Effector memory CD4-positive, alpha-beta T cell (primary cell): ENCODE measurements around the gene ATXN1.
"Not testable (repeated sequence)": the region's sequence is repeated elsewhere in the genome, so short reads cannot be mapped to it uniquely, and the experiment has no call there.

Experiments
- DNase-seq, 3 donors: peaks; one replicate each; pipeline ENCODE4 v3.0.0-alpha.2; 2020
- H3K27ac ChIP-seq: 2 replicates; pipeline ENCODE4 v1.7.0; 2013; ENCODE audit warnings: mild to moderate bottlenecking, low read length, moderate library complexity; ENCODE audit not compliant: insufficient read depth, poor library complexity, severe bottlenecking
- H3K27me3 ChIP-seq: replicated peaks from 2 replicates; pipeline ENCODE4 v1.7.0; 2013; ENCODE audit warnings: mild to moderate bottlenecking, low read length; ENCODE audit not compliant: insufficient read depth, control insufficient read depth, poor library complexity, severe bottlenecking
- H3K36me3 ChIP-seq: 2 replicates; pipeline ENCODE4 v1.7.0; 2013; ENCODE audit warnings: mild to moderate bottlenecking, low read length, moderate library complexity; ENCODE audit not compliant: control insufficient read depth, insufficient read depth
- H3K4me1 ChIP-seq: 2 replicates; pipeline ENCODE4 v1.7.0; 2013; ENCODE audit warnings: low read length, mild to moderate bottlenecking; ENCODE audit not compliant: control insufficient read depth, insufficient read depth, poor library complexity, severe bottlenecking
- H3K4me3 ChIP-seq: 2 replicates; pipeline ENCODE4 v1.7.0; 2013; ENCODE audit warnings: low read length, low read depth, mild to moderate bottlenecking; ENCODE audit not compliant: insufficient read depth, poor library complexity, severe bottlenecking
- H3K9me3 ChIP-seq: 2 replicates; pipeline ENCODE4 v1.7.0; 2013; ENCODE audit warnings: mild to moderate bottlenecking, low read length, moderate library complexity; ENCODE audit not compliant: control insufficient read depth

The ATXN1 gene

DNA sequence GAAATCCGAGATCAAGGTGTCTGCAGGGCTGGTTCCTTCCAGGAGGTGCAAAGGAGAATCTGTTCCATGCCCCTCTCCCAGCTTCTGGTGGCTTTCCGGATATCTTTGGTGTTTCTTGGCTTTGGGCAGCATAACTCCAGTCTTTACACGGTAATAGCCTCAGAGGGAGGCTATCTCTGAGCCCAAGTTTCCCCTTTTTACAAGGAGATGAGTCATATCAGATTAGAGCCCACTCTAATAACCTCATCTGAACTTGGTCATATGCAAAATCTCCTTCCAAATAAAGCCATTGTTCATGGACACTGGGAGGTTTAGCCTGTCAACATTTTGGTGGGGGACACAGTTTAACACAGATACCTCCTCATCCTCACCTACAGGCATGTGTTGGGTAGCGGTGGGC lies 213.7 kb downstream of the ATXN1 start:
- Histone ChIP-seq H3K4me3 (no peak overlapping the region), H3K27me3 (no peaks in the 10 kb centered on the region), H3K9me3 (no peaks in the 10 kb centered on the region), H3K36me3 (peaks cover 15% of the 10 kb centered on the region), H3K4me1 (no peaks in the 10 kb centered on the region), H3K27ac (no peak overlapping the region)
- DNase-seq, result no peak

DNA sequence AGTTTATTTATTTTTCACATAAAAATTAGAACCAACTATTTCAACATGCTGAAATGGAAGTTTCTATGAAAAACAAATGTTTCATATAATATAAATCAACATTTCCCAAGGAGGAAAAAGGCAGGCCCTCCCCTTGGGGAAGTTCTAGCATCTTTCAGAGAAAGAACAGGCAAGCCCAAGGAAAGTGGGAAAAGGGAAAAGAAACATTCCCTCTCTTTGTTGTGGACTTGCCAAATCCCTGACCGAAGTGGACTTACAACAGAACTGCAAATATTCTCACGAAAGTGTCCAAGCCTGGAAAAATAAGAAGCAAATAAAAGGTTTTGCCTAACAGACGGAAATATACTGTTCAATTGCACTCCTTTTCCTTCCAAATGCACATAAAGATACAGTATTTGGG lies 214.4 kb downstream of the ATXN1 start:
- no peak for DNase-seq
- Histone ChIP-seq H3K9me3 (no peaks in the 10 kb centered on the region), H3K4me1 (no peaks in the 10 kb centered on the region)

DNA sequence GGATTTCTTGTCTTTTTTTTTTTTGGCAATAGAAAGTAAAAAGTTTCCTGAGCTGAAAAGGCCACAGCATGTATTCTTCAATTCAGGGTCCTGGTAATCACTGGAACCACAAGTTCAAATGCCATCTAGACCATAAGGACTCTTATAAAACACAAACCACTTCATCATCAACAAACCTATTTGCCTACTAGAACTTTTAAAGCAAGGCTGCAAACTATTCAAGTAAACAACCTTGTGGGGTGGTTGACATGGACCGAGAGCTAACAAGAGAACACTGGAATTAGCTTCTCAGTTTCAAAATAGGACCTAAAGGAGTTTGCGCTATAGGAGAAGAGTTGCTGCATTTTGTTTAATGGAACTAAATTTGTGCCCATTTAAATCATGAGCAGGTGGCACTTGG lies 215.9 kb downstream of the ATXN1 start:
- H3K27ac ChIP-seq, result no peak overlapping the region
- H3K4me3 ChIP-seq, result no peak overlapping the region
- no peaks in the 10 kb centered on the region for H3K9me3 ChIP-seq
- H3K4me1 ChIP-seq, result no peaks in the 10 kb centered on the region
- H3K36me3 ChIP-seq, result peaks cover 15% of the 10 kb centered on the region
- no peaks in the 10 kb centered on the region for H3K27me3 ChIP-seq
- DNase-seq, result no peak

More for the DNA sequence above, 214.4 kb downstream of the ATXN1 start:
- Histone ChIP-seq H3K36me3 (peaks cover 15% of the 10 kb centered on the region), H3K27me3 (no peaks in the 10 kb centered on the region), H3K27ac (no peak overlapping the region), H3K4me3 (no peak overlapping the region)

GRCh38 chr6:16544521-16544920 lies 216.7 kb downstream of the ATXN1 start:
- Histone ChIP-seq H3K4me3 (no peak overlapping the region), H3K36me3 (peaks cover 15% of the 10 kb centered on the region)

GRCh38 chr6:16544006-16544405 lies 217.3 kb downstream of the ATXN1 start:
- no peak for DNase-seq
- peaks cover 15% of the 10 kb centered on the region for H3K36me3 ChIP-seq
- H3K9me3 ChIP-seq, result no peaks in the 10 kb centered on the region
- H3K4me3 ChIP-seq, result no peak overlapping the region
- H3K27ac ChIP-seq, result no peak overlapping the region
- H3K27me3 ChIP-seq, result no peaks in the 10 kb centered on the region
- no peaks in the 10 kb centered on the region for H3K4me1 ChIP-seq

More at GRCh38 chr6:16544521-16544920, 216.7 kb downstream of the ATXN1 start:
- no peaks in the 10 kb centered on the region for H3K9me3 ChIP-seq
- no peak for DNase-seq
- H3K27ac ChIP-seq, result no peak overlapping the region
- no peaks in the 10 kb centered on the region for H3K4me1 ChIP-seq
- no peaks in the 10 kb centered on the region for H3K27me3 ChIP-seq

- DNase-seq, result no peak
- Histone ChIP-seq H3K36me3 (peaks cover 15% of the 10 kb centered on the region), H3K9me3 (no peaks in the 10 kb centered on the region), H3K4me3 (no peak overlapping the region), H3K27ac (no peak overlapping the region), H3K27me3 (no peaks in the 10 kb centered on the region), H3K4me1 (no peaks in the 10 kb centered on the region)
Measured at GRCh38 chr6:16543521-16543920, 217.7 kb downstream of the ATXN1 start.

DNA sequence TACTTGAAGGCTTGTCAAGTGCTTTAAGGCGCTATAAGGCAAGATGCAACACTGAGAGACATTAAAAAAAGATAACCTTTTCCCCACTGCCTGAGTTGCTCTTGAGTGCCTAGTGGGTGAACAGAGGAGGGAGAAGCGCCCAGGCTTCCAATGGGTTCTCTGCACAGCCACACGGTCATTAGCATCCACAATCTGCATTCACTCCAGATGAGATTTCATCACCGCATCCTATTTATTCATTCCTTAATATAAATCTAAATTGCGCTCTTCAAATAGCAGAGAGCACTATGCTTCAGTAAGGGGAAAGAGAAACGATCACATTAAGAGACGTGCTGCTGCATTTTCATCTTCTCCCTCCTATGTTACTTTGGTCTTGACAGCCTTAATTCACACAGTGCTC lies 219.2 kb downstream of the ATXN1 start:
- Histone ChIP-seq H3K36me3 (peaks cover 9% of the 10 kb centered on the region), H3K4me3 (no peak overlapping the region), H3K9me3 (no peaks in the 10 kb centered on the region), H3K27ac (no peak overlapping the region), H3K4me1 (no peaks in the 10 kb centered on the region), H3K27me3 (no peaks in the 10 kb centered on the region)
- DNase-seq, result no peak

DNA sequence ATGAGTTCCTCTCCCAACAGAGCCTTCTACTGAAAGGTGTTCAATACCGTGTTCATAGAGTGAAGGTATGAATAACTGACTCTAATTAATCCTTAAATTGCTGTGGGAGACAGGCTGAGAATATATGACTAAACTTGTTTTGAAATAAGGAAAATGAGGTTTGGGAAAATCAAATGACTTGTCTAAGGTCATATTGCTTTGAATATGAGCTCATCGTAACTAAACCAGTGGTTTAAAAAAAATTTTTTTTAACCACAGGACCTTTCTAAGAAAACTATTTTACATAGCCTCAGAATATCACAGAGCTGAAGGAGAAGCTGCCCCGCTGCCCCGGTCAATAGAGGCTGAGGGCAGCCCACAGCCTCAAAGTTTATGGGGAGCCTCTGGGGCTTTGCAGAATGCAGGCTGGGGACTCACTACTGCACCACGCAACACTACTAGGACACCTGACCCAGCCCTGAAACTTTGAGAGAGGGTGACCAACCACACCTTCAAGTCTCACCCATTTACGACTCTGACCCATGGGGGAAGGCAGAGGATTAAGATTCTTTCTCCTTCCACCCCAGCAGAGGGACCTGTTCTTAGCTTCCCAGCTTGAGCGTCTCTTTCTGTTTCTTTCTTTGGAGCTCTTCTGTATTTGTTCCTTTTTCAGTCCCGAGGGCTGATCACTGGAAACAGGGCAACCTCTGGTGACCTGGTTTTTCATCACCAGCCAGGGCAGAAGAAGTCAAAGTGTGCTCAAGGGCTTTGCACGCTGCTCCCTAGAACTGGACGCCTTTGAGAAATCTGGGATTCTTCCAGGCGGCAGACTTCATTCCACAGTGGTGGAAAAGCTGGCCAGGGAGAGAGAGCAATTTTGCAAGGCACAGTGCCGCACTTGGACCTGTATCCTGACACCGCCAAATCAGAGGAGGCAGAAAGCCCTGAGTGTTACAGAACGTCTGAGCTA lies 220.2 kb downstream of the ATXN1 start:
- H3K4me3 ChIP-seq, result no peak overlapping the region
- H3K36me3 ChIP-seq, result peaks cover 8% of the 10 kb centered on the region
- H3K27ac ChIP-seq, result no peak overlapping the region
- DNase-seq, result no peak
- no peaks in the 10 kb centered on the region for H3K27me3 ChIP-seq
- no peaks in the 10 kb centered on the region for H3K4me1 ChIP-seq
- H3K9me3 ChIP-seq, result no peaks in the 10 kb centered on the region

- H3K9me3 ChIP-seq, H3K4me3 ChIP-seq, H3K27me3 ChIP-seq, H3K4me1 ChIP-seq, H3K36me3 ChIP-seq, H3K27ac ChIP-seq, DNase-seq: not testable (repeated sequence)
Measured at GRCh38 chr6:16540383-16540782, 220.9 kb downstream of the ATXN1 start.

DNA sequence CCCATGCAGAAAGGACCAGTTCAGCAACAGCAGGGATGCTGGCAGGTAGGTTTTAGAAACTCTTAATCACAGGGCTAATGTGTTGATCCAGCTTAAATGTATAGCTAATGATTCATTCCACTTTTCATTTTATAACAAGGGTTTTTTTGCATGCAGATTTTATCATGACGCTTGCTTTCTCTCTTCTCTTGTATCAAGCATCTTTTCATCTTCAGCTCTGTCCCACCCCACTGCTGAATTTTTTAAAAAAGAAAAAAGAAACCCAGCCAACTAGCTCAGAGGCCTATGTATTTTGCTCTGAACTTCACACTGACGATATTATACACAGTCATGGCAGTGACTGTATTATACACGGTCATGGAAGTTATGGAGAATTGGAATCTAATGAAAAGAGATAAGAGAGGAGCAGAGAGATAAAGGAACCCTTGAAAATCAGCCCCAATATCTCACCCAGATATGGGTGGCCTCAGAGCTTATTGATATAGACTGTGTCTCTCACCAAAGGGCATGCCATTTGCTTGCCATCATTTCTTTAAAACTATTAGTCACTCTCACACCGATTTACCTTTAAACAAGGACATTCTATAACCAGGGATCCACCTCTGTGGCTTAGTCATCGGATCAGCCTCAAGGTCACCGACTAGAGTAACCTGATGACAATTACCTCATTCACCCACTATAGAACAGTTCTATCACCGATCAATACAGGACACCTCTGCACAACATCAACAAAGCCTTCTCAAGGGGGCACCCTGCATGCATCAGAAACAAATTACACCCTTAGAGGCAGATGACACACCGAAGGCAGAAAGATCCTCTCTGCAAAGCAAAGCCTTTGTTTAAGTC lies 222.0 kb downstream of the ATXN1 start:
- DNase-seq, result no peak

More for the DNA sequence above, 222.0 kb downstream of the ATXN1 start:
- no peak overlapping the region for H3K4me3 ChIP-seq
- H3K27me3 ChIP-seq, result no peaks in the 10 kb centered on the region
- no peaks in the 10 kb centered on the region for H3K9me3 ChIP-seq
- no peak overlapping the region for H3K27ac ChIP-seq
- no peaks in the 10 kb centered on the region for H3K4me1 ChIP-seq
- H3K36me3 ChIP-seq, result peaks cover 2% of the 10 kb centered on the region
